Measurements from ENCODE around the gene RASSF5. TPM values are rescaled to one million over a fixed set of nuclear protein-coding genes. Genes with fewer than 3 reads are reported as not detected.

RASSF5 gene
- polyA plus RNA-seq, 1 donor (not counting 4 experiments of a cell fraction or from before 2014, with no cell fraction given), result 2.4 TPM

- TF ChIP-seq CTCF (optimal IDR thresholded peaks at IDR 0.05 in 1 of 3, IDR thresholded peaks at IDR 0.05 in 1 of 3, conservative IDR thresholded peaks at IDR 0.05 in 1 of 3; ENCODE audit: extremely low read depth in 1 of 3, insufficient read depth in 2 of 3, low read length in 3 of 3) (no peak), EZH2 (IDR thresholded peaks at IDR 0.05; ENCODE audit: low read length) (no peak)
- no peak overlapping the region for H3K4me3 ChIP-seq (ENCODE audit: control insufficient read depth in 2 of 3, extremely low read depth in 1 of 3, insufficient read depth in 2 of 3, low read depth in 1 of 3, low read length in 3 of 3)
- H3K9me3 ChIP-seq (ENCODE audit: control insufficient read depth, low read depth, low read length), result no peaks in the 10 kb centered on the region
- FAIRE-seq, result no peak
- H2AFZ ChIP-seq (ENCODE audit: control insufficient read depth, low read length), result no peak overlapping the region
- H3K79me2 ChIP-seq (ENCODE audit: control insufficient read depth, insufficient read depth, low read length), result no peaks in the 10 kb centered on the region
- H3K27ac ChIP-seq (ENCODE audit: control insufficient read depth, insufficient read depth, low read length), result no peak overlapping the region
- H3K4me2 ChIP-seq (ENCODE audit: control insufficient read depth, extremely low read depth, insufficient read depth, low read depth, low read length), result no peak overlapping the region
- no peak for DNase-seq (ENCODE audit: low read depth, low spot score)
- no peaks in the 10 kb centered on the region for H3K9me1 ChIP-seq (ENCODE audit: control insufficient read depth, extremely low read depth, insufficient read depth, low read length)
- dilution Hi-C loops (cut with MboI; ENCODE audit: extremely low pct_ligation_motif_present, low sequenced_read_pairs), result no loop called here
- peaks cover 6 to 7% of the 10 kb centered on the region in 2 experiments for H3K36me3 ChIP-seq (ENCODE audit: control insufficient read depth in 2 of 2, extremely low read depth in 1 of 2, insufficient read depth in 2 of 2, low read length in 2 of 2)
- H3K27me3 ChIP-seq (ENCODE audit: control insufficient read depth, extremely low read depth, insufficient read depth, low read length), result no peaks in the 10 kb centered on the region
- H4K20me1 ChIP-seq (ENCODE audit: control insufficient read depth, extremely low read depth, insufficient read depth, low read length), result no peaks in the 10 kb centered on the region
- H3K4me1 ChIP-seq (ENCODE audit: control insufficient read depth, extremely low read depth, insufficient read depth, low read length), result peaks cover 55% of the 10 kb centered on the region
- H3K9ac ChIP-seq (ENCODE audit: control insufficient read depth, extremely low read depth, insufficient read depth, low read length), result no peak overlapping the region
Observed at GRCh38 chr1:206588492-206588891, 81.2 kb downstream of the RASSF5 start.

- no peaks in the 10 kb centered on the region for H3K79me2 ChIP-seq (ENCODE audit: control insufficient read depth, insufficient read depth, low read length)
- TF ChIP-seq EZH2 (IDR thresholded peaks at IDR 0.05; ENCODE audit: low read length) (no peak), CTCF (optimal IDR thresholded peaks at IDR 0.05 in 1 of 3, IDR thresholded peaks at IDR 0.05 in 1 of 3, conservative IDR thresholded peaks at IDR 0.05 in 1 of 3; ENCODE audit: extremely low read depth in 1 of 3, insufficient read depth in 2 of 3, low read length in 3 of 3) (no peak)
- H3K27ac ChIP-seq (ENCODE audit: control insufficient read depth, insufficient read depth, low read length), result no peak overlapping the region
- FAIRE-seq, result no peak
- no peaks in the 10 kb centered on the region for H4K20me1 ChIP-seq (ENCODE audit: control insufficient read depth, extremely low read depth, insufficient read depth, low read length)
- H3K9ac ChIP-seq (ENCODE audit: control insufficient read depth, extremely low read depth, insufficient read depth, low read length), result no peak overlapping the region
- no peaks in the 10 kb centered on the region for H3K9me1 ChIP-seq (ENCODE audit: control insufficient read depth, extremely low read depth, insufficient read depth, low read length)
- H2AFZ ChIP-seq (ENCODE audit: control insufficient read depth, low read length), result no peak overlapping the region
- H3K9me3 ChIP-seq (ENCODE audit: control insufficient read depth, low read depth, low read length), result no peaks in the 10 kb centered on the region
- peak overlapping the region; percentile 12 for H3K4me2 ChIP-seq (ENCODE audit: control insufficient read depth, extremely low read depth, insufficient read depth, low read depth, low read length)
- dilution Hi-C loops (cut with MboI; ENCODE audit: extremely low pct_ligation_motif_present, low sequenced_read_pairs), result no loop called here
- H3K4me1 ChIP-seq (ENCODE audit: control insufficient read depth, extremely low read depth, insufficient read depth, low read length), result peaks cover 55% of the 10 kb centered on the region
- H3K4me3 ChIP-seq (ENCODE audit: control insufficient read depth in 2 of 3, extremely low read depth in 1 of 3, insufficient read depth in 2 of 3, low read depth in 1 of 3, low read length in 3 of 3), result no peak overlapping the region
- H3K36me3 ChIP-seq (ENCODE audit: control insufficient read depth in 2 of 2, extremely low read depth in 1 of 2, insufficient read depth in 2 of 2, low read length in 2 of 2), result peaks cover 7 to 8% of the 10 kb centered on the region in 2 experiments
- no peaks in the 10 kb centered on the region for H3K27me3 ChIP-seq (ENCODE audit: control insufficient read depth, extremely low read depth, insufficient read depth, low read length)
- DNase-seq (ENCODE audit: low read depth, low spot score), result no peak
Observed at GRCh38 chr1:206589206-206589605, 81.9 kb downstream of the RASSF5 start.

Data from keratinocyte (primary cell).